ENCODE results near the gene GABRA5. TPM values are rescaled to one million over a fixed set of nuclear protein-coding genes. Genes with fewer than 3 reads are reported as not detected.

GABRA5 gene
- total and polyA plus RNA-seq, 2 of the 4 experiments (the other 2 are of a cell fraction) = 4.0 to 7.3 TPM

- TF ChIP-seq, protein P1, sequence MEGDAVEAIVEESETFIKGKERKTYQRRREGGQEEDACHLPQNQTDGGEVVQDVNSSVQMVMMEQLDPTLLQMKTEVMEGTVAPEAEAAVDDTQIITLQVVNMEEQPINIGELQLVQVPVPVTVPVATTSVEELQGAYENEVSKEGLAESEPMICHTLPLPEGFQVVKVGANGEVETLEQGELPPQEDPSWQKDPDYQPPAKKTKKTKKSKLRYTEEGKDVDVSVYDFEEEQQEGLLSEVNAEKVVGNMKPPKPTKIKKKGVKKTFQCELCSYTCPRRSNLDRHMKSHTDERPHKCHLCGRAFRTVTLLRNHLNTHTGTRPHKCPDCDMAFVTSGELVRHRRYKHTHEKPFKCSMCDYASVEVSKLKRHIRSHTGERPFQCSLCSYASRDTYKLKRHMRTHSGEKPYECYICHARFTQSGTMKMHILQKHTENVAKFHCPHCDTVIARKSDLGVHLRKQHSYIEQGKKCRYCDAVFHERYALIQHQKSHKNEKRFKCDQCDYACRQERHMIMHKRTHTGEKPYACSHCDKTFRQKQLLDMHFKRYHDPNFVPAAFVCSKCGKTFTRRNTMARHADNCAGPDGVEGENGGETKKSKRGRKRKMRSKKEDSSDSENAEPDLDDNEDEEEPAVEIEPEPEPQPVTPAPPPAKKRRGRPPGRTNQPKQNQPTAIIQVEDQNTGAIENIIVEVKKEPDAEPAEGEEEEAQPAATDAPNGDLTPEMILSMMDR (conservative IDR thresholded peaks at IDR 0.05; ENCODE audit: low read depth, low read length) = no peak
- TF ChIP-seq MAZ (IDR thresholded peaks at IDR 0.05; ENCODE audit: borderline replicate concordance, low read depth, low read length) (no peak), ELK1 (IDR thresholded peaks at IDR 0.05; ENCODE audit: borderline replicate concordance, low read depth, low read length) (no peak), FOS (IDR thresholded peaks at IDR 0.05; ENCODE audit: low read depth, low read length) (no peak), SMC3 (IDR thresholded peaks at IDR 0.05; ENCODE audit: low read depth, low read length) (no peak), USF2 (IDR thresholded peaks at IDR 0.05; ENCODE audit: low read depth, low read length) (no peak), NFE2L2 (IDR thresholded peaks at IDR 0.05; ENCODE audit: low read depth, low read length) (no peak), CEBPB (IDR thresholded peaks at IDR 0.05; ENCODE audit: low read depth, low read length) (no peak)
- Histone ChIP-seq H3K14ac (replicated peaks; ENCODE audit: low read depth, low read length) (no peak overlapping the region), H3K79me1 (ENCODE audit: low read depth in 1 of 2, low read length in 2 of 2) (no peaks in the 10 kb centered on the region), H3K27me3 (ENCODE audit: control insufficient read depth, insufficient read depth, low read length) (no peaks in the 10 kb centered on the region), H3K9me3 (ENCODE audit: control insufficient read depth, insufficient read depth, low read length) (peaks cover 10% of the 10 kb centered on the region; the same call in 1 of the 2 replicates), H3K4ac (ENCODE audit: low read depth, low read length) (no peak overlapping the region), H2BK20ac (ENCODE audit: low read depth, low read length) (no peak overlapping the region), H2BK15ac (ENCODE audit: low read depth, low read length) (no peak overlapping the region), H4K91ac (ENCODE audit: insufficient read depth, low read depth, low read length) (no peak overlapping the region), H3K27ac (ENCODE audit: insufficient read depth, low read length) (no peak overlapping the region), H4K5ac (ENCODE audit: low read depth, low read length) (no peak overlapping the region), H2BK120ac (ENCODE audit: low read depth, low read length) (no peak overlapping the region), H3K4me3 (ENCODE audit: insufficient read depth, low read depth, low read length) (no peak overlapping the region), H3K4me1 (ENCODE audit: control insufficient read depth, insufficient read depth, low read length) (no peaks in the 10 kb centered on the region), H2AK9ac (replicated peaks; ENCODE audit: low read depth, low read length, poor library complexity) (no peak overlapping the region), H4K20me1 (ENCODE audit: insufficient read depth, low read length) (no peaks in the 10 kb centered on the region), H3K23ac (ENCODE audit: low read depth, low read length) (no peak overlapping the region), H3K9ac (ENCODE audit: low read depth, low read length) (no peak overlapping the region), H3K18ac (ENCODE audit: low read depth, low read length) (no peak overlapping the region), H3K36me3 (ENCODE audit: control insufficient read depth, insufficient read depth, low read length) (no peaks in the 10 kb centered on the region), H4K8ac (ENCODE audit: low read depth in 2 of 2, low read length in 2 of 2) (no peak overlapping the region), H3K4me2 (ENCODE audit: low read depth, low read length) (no peak overlapping the region), H2AFZ (replicated peaks; ENCODE audit: low read length, poor library complexity) (no peak overlapping the region), H2BK5ac (ENCODE audit: low read depth, low read length, poor library complexity, severe bottlenecking) (no peak overlapping the region), H3K9me1 (ENCODE audit: insufficient read depth, low read length) (no peaks in the 10 kb centered on the region), H2AK5ac (ENCODE audit: low read depth, low read length) (no peak overlapping the region), H3K56ac (ENCODE audit: extremely low read depth, insufficient read depth, low read length) (no peak overlapping the region)
- no peak for ATAC-seq (ENCODE audit: low read depth)
- no peak for DNase-seq
- CTCF ChIA-PET = no interaction called here
- intact Hi-C loops (cut with micrococcal nuclease) = no loop called here
- POLR2A ChIA-PET (ENCODE audit: unreplicated experiment) = no interaction called here
- BruUV-seq (replicated peaks) = no TSS peak
- WGBS, 2 experiments (ENCODE audit: extremely low coverage in 2 of 2, insufficient read length in 1 of 2) = no CpG with 5 or more reads among the region's 4 CpGs
- in situ Hi-C loops (cut with MboI; ENCODE audit: low sequenced_read_pairs) = no loop called here
- dilution Hi-C loops (cut with HindIII; ENCODE audit: low sequenced_read_pairs, unreplicated experiment) = no loop called here
Observed at GRCh38 chr15:26985050-26985449, 118.2 kb downstream of the GABRA5 start.

All from IMR-90 (cell line).